DND-41 (cell line): ENCODE data around the gene ZBED1.

ENCODE experiments used
- EZH2 ChIP-seq: IDR thresholded peaks from 3 replicates; pipeline ENCODE4 v1.6.1; 2012; ENCODE audit warnings: borderline replicate concordance, low read depth, mild to moderate bottlenecking, moderate library complexity, low read length, inconsistent platforms; ENCODE audit not compliant: severe bottlenecking
- TF ChIP-seq, protein P1 (sequence below): IDR thresholded peaks from 2 replicates; pipeline ENCODE4 v1.5.1; 2012; ENCODE audit warnings: borderline replicate concordance, low read length, moderate library complexity, mild to moderate bottlenecking; ENCODE audit not compliant: poor library complexity, severe bottlenecking; ENCODE audit errors: extremely low read depth

DNA sequence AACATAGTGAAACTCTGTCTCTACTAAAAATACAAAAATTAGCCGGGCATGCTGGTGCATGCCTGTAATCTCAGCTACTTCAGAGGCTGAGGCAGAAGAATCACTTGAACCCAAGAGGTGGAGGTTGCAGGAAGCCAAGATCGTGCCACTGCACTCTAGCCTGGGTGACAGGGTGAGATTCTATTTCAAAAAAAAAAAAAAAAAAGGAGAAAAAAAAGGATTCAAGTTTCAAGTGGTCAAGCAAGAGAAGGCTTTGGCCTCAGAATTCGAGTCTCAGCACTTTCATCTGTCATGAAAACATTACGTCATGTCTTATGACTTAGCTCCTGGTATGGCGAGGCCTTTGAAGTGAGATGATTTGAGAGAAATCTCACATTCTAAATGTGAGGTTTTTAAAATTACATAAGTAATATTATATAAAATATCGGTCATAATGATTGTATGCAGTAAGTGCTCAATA is 21.2 kb upstream of the ZBED1 start:
- TF ChIP-seq, protein P1, sequence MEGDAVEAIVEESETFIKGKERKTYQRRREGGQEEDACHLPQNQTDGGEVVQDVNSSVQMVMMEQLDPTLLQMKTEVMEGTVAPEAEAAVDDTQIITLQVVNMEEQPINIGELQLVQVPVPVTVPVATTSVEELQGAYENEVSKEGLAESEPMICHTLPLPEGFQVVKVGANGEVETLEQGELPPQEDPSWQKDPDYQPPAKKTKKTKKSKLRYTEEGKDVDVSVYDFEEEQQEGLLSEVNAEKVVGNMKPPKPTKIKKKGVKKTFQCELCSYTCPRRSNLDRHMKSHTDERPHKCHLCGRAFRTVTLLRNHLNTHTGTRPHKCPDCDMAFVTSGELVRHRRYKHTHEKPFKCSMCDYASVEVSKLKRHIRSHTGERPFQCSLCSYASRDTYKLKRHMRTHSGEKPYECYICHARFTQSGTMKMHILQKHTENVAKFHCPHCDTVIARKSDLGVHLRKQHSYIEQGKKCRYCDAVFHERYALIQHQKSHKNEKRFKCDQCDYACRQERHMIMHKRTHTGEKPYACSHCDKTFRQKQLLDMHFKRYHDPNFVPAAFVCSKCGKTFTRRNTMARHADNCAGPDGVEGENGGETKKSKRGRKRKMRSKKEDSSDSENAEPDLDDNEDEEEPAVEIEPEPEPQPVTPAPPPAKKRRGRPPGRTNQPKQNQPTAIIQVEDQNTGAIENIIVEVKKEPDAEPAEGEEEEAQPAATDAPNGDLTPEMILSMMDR, result no peak
- no peak for TF ChIP-seq EZH2
